Natural killer cell (primary cell): ENCODE results near the gene TENM4. TPM values are rescaled to one million over a fixed set of nuclear protein-coding genes. Genes with fewer than 3 reads are reported as not detected.

ENCODE experiments used
- ATAC-seq, 3 donors: fragments of 150-1000 bp in 2 of 3; fragments of 200-7000 bp in 1 of 3; cut with Tn5 transposase; 1 replicate in 1 of 3; 2 replicates in 2 of 3; pipeline ENCODE4 v1.10.0; 2021; ENCODE audit warnings: mild to moderate bottlenecking in 2 of 3, moderate library complexity in 2 of 3
- DNase-seq, 2 donors: peaks; one replicate each; pipeline versions ENCODE4 v3.0.0 to v3.0.0-alpha.2; 2013 to 2021; ENCODE audit warnings: mixed read lengths in 1 of 2
- H3K27ac ChIP-seq: one replicate; pipeline ENCODE4 v1.5.1; 2013; ENCODE audit warnings: mild to moderate bottlenecking, low read length
- H3K27me3 ChIP-seq: one replicate; pipeline ENCODE4 v1.6.1; 2013; ENCODE audit warnings: low read length; ENCODE audit not compliant: control insufficient read depth, insufficient read depth
- H3K36me3 ChIP-seq: one replicate; pipeline ENCODE4 v1.6.1; 2013; ENCODE audit warnings: low read length; ENCODE audit not compliant: control insufficient read depth, insufficient read depth
- H3K4me1 ChIP-seq: one replicate; pipeline ENCODE4 v1.6.1; 2013; ENCODE audit warnings: low read length; ENCODE audit not compliant: control insufficient read depth, insufficient read depth
- H3K4me3 ChIP-seq: one replicate; pipeline ENCODE4 v1.5.1; 2013; ENCODE audit warnings: low read length
- H3K9me3 ChIP-seq: one replicate; pipeline ENCODE4 v1.6.1; 2013; ENCODE audit warnings: low read length; ENCODE audit not compliant: control insufficient read depth, insufficient read depth
- H3K27ac Mint-ChIP-seq, 2 donors: one replicate each; pipeline ENCODE4 v1.8.0; 2022; ENCODE audit warnings: mild to moderate bottlenecking in 2 of 2, mixed read lengths in 2 of 2, moderate library complexity in 1 of 2
- H3K27me3 Mint-ChIP-seq, 2 donors: one replicate each; pipeline ENCODE4 v1.8.0; 2022; ENCODE audit warnings: low read depth in 2 of 2, mixed read lengths in 2 of 2
- H3K36me3 Mint-ChIP-seq: one replicate; pipeline ENCODE4 v1.8.0; 2022; ENCODE audit warnings: mixed read lengths
- H3K4me1 Mint-ChIP-seq, 2 donors: one replicate each; pipeline ENCODE4 v1.8.0; 2022; ENCODE audit warnings: mixed read lengths in 2 of 2
- H3K4me3 Mint-ChIP-seq: one replicate; pipeline ENCODE4 v1.8.0; 2022; ENCODE audit warnings: mild to moderate bottlenecking, moderate library complexity, mixed read lengths
- H3K9me3 Mint-ChIP-seq, 2 donors: one replicate each; pipeline ENCODE4 v1.8.0; 2022; ENCODE audit warnings: mixed read lengths in 2 of 2
- CTCF ChIP-seq: fragments of 200-600 bp; IDR thresholded peaks from one replicate; pipeline ENCODE4 v1.8.0; 2022; ENCODE audit warnings: antibody characterized with exemption
- WGBS: methylation state at CpG from one replicate; pipeline ENCODE4 v1.1.7; 2013; ENCODE audit warnings: missing lambda C conversion rate; ENCODE audit not compliant: insufficient coverage; 5-methylcytosine and 5-hydroxymethylcytosine counted together
- intact Hi-C: fragments of 100-400 bp; cut with micrococcal nuclease; formaldehyde crosslinking; loops from one replicate; pipeline ENCODE4 v1.14.2; 2022
- total RNA-seq, 4 donors: library from RNA; stranded (reverse); fragments of 120-200 nt in 1 of 4; gene quantifications; one replicate each; pipeline versions ENCODE4 v1.2.3 to v1.2.4, GENCODE V29; 2013 to 2022

The TENM4 gene
- total RNA-seq, 3 donors from 2014 or later (not counting 1 experiment from before 2014, with no cell fraction given), result 0.63 to 0.75 TPM; not detected in 1

GRCh38 chr11:79087961-79088318, 352.9 kb downstream of the TENM4 start:
- Mint-ChIP-seq H3K4me3 (no peak overlapping the region), H3K4me1 (no peaks in the 10 kb centered on the region), H3K9me3 (no peaks in the 10 kb centered on the region), H3K36me3 (no peaks in the 10 kb centered on the region), H3K27ac (no peak overlapping the region), H3K27me3 (peaks cover 0 to 2% of the 10 kb centered on the region in 2 donors)
- TF ChIP-seq CTCF, result no peak
- Histone ChIP-seq H3K27ac (no peak overlapping the region), H3K9me3 (no peaks in the 10 kb centered on the region), H3K4me3 (no peak overlapping the region), H3K36me3 (no peaks in the 10 kb centered on the region), H3K4me1 (no peaks in the 10 kb centered on the region), H3K27me3 (no peaks in the 10 kb centered on the region)
- DNase-seq, result no peak
- 70% methylated on average over 4 of the region's 5 CpGs for WGBS
- ATAC-seq, result no peak
- intact Hi-C loops, result no loop called here

GRCh38 chr11:79087238-79087960, 353.4 kb downstream of the TENM4 start:
- Histone ChIP-seq H3K4me1 (no peaks in the 10 kb centered on the region), H3K27me3 (no peaks in the 10 kb centered on the region), H3K9me3 (no peaks in the 10 kb centered on the region), H3K4me3 (no peak overlapping the region), H3K27ac (no peak overlapping the region), H3K36me3 (no peaks in the 10 kb centered on the region)
- intact Hi-C loops, result no loop called here
- no peaks in the 10 kb centered on the region for H3K9me3 Mint-ChIP-seq
- WGBS, result 83% methylated on average over 9 of the region's 9 CpGs
- H3K4me1 Mint-ChIP-seq, result no peaks in the 10 kb centered on the region
- no peak overlapping the region for H3K4me3 Mint-ChIP-seq
- H3K27me3 Mint-ChIP-seq, result peaks cover 0 to 2% of the 10 kb centered on the region in 2 donors
- no peak for DNase-seq
- ATAC-seq, result no peak
- TF ChIP-seq CTCF, result no peak
- H3K36me3 Mint-ChIP-seq, result no peaks in the 10 kb centered on the region
- H3K27ac Mint-ChIP-seq, result no peak overlapping the region

GRCh38 chr11:79086056-79086455, 354.8 kb downstream of the TENM4 start:
- 98% methylated on average over 2 of the region's 2 CpGs for WGBS
- no peaks in the 10 kb centered on the region for H3K9me3 ChIP-seq
- Mint-ChIP-seq H3K4me3 (no peak overlapping the region), H3K27me3 (peaks cover 0 to 2% of the 10 kb centered on the region in 2 donors), H3K36me3 (no peaks in the 10 kb centered on the region), H3K27ac (no peak overlapping the region), H3K9me3 (no peaks in the 10 kb centered on the region), H3K4me1 (no peaks in the 10 kb centered on the region)
- no peaks in the 10 kb centered on the region for H3K36me3 ChIP-seq
- no peak overlapping the region for H3K27ac ChIP-seq
- no peak for DNase-seq
- no peaks in the 10 kb centered on the region for H3K4me1 ChIP-seq
- intact Hi-C loops, result no loop called here
- no peak for ATAC-seq
- H3K4me3 ChIP-seq, result no peak overlapping the region
- TF ChIP-seq CTCF, result no peak
- no peaks in the 10 kb centered on the region for H3K27me3 ChIP-seq

GRCh38 chr11:79084382-79084781, 356.4 kb downstream of the TENM4 start:
- Histone ChIP-seq H3K27me3 (no peaks in the 10 kb centered on the region), H3K27ac (no peak overlapping the region), H3K36me3 (no peaks in the 10 kb centered on the region), H3K9me3 (no peaks in the 10 kb centered on the region), H3K4me1 (no peaks in the 10 kb centered on the region), H3K4me3 (no peak overlapping the region)
- no peaks in the 10 kb centered on the region for H3K36me3 Mint-ChIP-seq
- ATAC-seq (no peak), DNase-seq (no peak)
- no peak for TF ChIP-seq CTCF
- H3K4me3 Mint-ChIP-seq, result no peak overlapping the region
- intact Hi-C loops, result no loop called here
- H3K27me3 Mint-ChIP-seq, result peaks cover 0 to 2% of the 10 kb centered on the region in 2 donors
- no peaks in the 10 kb centered on the region for H3K4me1 Mint-ChIP-seq
- no peaks in the 10 kb centered on the region for H3K9me3 Mint-ChIP-seq
- WGBS, result 97% methylated on average over 3 of the region's 5 CpGs
- no peak overlapping the region for H3K27ac Mint-ChIP-seq
